Fibroblast of mammary gland (primary cell): ENCODE results near the gene IL4R.

Experiments used
- DNase-seq: peaks from one replicate; pipeline ENCODE4 v3.0.0-alpha.2; 2010; ENCODE audit warnings: low read depth
- H3K4me3 ChIP-seq: 2 replicates; pipeline ENCODE4 v1.5.1; 2011; ENCODE audit warnings: low read depth, mild to moderate bottlenecking, low read length, moderate library complexity; ENCODE audit not compliant: control insufficient read depth
- CTCF ChIP-seq: conservative IDR thresholded peaks from 2 replicates; pipeline ENCODE4 v1.5.1; 2011; ENCODE audit warnings: low read depth, low read length, inconsistent platforms; ENCODE audit not compliant: control insufficient read depth, insufficient read depth

The IL4R gene

GRCh38 chr16:27316038-27316680 lies 2.4 kb downstream of the IL4R start:
- H3K4me3 ChIP-seq, result no peak overlapping the region
- no peak for TF ChIP-seq CTCF
- no peak for DNase-seq

DNA sequence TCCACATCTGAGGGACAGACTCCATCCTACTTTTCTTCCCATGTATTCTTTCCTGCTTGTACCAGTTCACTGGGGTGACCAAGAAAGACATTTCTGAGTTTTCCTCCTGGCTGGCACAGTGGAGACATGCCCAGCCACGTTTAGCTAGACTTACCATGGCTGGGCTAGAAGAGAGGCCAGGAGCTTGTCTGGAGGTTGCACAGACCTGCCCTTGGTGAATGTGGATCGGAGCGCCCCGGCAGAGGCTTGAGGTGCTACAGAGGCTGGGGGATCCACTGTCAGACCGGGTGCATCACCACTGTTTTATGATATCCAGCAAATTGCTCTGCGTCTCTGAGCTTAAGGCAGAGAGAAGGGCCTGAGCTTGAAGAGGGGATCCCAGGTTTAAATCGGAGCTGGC lies 3.5 kb downstream of the IL4R start:
- DNase-seq, result no peak
- no peak for TF ChIP-seq CTCF
- H3K4me3 ChIP-seq, result no peak overlapping the region

- TF ChIP-seq CTCF, result no peak
- H3K4me3 ChIP-seq, result no peak overlapping the region
- DNase-seq, result no peak
These were observed 4.1 kb downstream of the IL4R start for GRCh38 chr16:27317738-27318391.

DNA sequence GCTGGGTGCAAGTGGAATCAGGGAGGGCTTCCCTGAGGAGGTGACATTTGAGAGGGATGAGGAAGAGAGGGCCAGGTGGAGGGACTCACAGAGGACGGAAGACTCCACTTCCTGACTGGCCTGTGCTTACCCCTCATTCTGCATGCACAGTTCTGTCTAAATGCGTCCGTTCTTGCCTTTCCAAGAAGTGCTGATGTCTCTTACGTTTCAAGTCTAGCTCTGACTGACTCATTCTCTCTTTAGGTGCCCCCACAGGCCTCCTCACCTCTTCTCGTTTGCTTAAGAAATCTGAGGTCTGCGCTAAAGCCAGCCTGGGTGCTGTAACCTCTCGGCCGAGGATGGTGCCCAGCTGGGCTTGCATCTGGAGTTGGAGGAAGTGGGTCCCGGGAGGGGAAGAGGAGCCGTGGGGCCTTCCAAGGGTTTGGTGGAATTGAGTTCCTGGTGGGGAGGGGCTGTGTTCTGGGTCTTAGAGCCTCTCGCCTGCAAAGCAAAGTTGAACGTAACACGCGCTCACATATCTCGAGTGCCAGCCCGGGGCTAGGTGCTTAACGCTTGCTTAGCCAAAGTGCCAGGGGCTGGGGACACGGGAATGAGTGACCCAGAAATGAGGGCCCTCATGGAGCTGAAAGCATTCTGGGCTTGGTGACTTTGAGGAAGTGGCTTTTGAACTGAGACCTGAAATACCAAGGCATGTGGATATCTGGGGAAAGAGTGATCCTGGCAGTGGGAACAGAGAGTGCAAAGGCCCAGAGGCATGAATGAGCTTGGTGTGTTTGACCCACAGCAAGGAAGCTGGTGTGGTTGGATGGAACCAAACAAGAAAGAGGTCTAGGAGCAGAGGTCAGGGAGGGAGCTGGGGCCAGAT lies 4.8 kb downstream of the IL4R start:
- TF ChIP-seq CTCF, result no peak
- no peak for DNase-seq
- H3K4me3 ChIP-seq, result no peak overlapping the region

DNA sequence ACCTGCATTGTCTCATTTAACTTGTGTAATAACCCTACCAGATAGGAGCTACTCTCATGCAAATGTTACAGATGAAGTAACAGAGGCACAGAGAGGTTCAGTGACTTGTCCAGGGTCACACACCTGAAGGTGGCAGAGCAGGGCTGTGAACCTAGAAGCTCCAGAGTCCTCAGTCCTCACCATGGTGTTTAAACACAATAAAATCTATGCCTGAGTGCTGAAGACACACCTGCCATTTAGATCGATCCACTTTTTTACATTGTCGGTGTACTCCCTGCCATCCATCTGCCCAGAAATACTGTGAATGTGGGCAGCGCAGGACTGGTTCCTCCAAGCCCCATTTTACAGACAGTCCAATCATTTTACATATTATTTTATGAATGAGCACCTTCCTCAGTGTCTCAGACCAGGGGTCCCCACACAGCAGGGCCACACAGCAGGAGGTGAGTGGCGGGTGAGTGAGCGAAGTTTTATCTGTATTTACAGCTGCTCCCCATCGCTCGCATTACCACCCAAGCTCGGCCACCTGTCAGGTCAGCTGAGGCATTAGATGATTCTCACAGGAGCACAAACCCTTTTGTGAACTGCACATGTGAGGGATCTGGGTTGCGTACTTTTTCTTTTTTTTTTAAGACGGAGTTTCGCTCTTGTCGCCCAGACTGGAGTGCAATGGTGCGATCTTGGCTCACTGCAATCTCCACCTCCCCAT lies 5.6 kb downstream of the IL4R start:
- H3K4me3 ChIP-seq, result no peak overlapping the region
- no peak for DNase-seq
- TF ChIP-seq CTCF, result no peak

DNA sequence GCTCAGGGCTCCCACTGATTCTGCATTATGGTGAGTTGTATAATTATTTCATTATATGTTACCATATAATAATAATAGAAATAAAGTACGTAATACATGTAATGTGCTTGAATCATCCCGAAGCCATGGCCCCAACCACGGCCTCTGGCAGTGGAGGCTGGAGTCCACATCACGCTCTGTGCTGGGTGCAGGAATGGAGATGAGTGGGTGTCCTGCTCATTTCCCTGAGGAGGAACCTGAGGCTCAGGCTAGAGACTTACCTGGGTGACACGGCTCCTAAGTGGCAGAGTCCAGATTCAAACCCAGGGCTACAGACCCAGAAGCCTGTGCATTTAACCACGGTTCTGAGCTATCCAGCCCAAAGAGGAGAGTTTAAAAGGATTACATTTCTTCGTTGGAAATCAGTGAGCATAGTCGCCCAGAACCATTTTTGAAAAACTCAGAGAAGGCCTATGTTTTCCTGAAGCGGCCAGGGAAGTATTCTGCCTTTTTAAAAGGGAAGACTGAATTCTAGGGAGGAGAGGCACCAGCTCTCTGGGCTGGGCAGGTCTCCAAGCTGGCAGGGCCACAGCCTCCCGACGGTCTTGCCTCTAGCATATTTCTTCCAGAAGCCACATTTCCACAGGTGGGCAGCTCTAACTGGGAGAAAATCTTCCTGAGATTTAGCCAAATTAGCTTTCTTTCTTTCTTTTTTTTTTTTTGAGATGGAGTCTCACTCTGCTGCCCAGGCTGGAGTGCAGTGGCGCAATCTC lies 6.7 kb downstream of the IL4R start:
- H3K4me3 ChIP-seq, result no peak overlapping the region
- no peak for TF ChIP-seq CTCF
- DNase-seq, result no peak
